CD4-positive, alpha-beta T cell treated with Interleukin-12 subunit alpha and Interleukin-12 subunit beta, for 1 hour (primary cell): ENCODE results near the gene MRAP.

ENCODE experiments used
- DNase-seq: peaks from one replicate; pipeline ENCODE4 v3.0.0-alpha.2; 2020

Gene MRAP

DNA sequence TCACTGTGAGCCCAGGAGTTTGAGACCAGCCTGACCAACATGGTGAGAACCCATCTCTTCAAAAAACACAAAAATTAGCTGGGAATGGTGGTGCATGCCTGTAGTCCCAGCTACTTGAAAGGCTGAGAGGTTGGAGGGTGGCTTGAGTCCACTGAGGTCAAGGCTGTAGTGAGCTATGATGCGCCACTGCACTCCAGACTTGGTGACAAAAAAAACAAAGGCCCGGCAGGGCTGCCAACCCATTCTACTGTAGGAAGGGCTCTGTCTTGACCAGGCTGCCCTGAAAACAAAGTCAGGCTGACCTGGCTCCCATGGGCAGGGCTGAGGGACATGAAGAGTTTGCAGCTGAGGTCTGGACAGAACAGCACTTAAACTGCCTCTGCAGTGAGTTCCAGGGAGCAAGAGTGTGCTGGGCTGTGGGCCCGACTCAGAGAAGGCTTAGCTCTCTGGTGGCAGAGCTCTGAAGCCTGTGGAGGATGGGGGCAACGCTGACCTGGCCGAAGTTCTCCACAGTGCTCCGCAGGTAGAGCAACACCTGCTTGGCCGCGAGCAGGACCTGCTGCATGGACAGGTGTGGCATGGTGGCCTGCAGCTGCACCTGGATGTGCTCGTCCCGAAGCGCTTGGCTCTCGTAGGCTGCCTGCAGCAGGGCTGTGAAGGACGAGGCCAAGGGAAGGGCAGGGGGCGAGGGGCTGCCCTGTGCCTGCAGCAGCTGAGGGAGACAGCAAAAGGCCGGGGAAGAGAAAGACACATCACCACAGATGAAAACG lies 51.7 kb downstream of the MRAP start:
- DNase-seq, result no peak

DNA sequence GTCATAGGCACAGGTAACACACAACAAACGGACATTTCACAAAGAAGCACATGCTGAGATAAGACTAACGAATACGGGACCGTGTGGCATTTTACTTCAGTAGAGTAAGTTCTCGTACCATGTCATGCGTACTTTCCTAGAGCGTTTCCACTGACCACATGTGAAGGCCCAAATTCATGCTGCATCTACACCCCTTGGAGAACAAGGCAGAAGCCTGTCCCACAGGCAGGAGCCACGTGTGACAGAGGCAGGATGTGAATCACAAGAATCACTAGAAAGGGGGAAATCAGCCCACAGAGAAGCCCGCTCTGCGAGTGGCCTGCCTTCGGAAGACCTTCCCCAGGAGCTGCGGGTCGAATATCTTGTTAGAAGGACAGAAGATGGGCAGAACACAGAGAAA lies 52.3 kb downstream of the MRAP start:
- no peak for DNase-seq

DNA sequence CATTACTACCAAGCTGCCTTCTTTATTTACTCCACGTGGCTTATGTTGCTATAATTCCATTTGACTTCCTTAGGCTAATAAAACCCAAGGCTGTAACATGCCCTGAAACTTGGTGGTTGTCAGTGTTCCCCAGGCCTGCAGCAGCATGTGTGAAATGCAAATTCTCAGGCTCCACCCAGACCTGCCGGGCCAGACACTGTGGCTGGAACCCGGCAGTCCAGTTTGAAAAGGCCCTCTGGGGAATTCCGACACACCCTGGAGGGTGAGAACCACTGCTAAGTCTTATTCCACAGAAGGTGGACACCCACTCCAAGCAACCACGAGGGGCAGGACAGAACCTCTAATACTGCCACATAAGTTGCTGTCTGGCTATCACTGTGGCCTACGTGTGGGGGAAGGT lies 52.8 kb downstream of the MRAP start:
- no peak for DNase-seq

- no peak for DNase-seq
These were observed 53.9 kb downstream of the MRAP start for GRCh38 chr21:32352526-32352925.

- DNase-seq, result no peak
These were observed 54.5 kb downstream of the MRAP start for GRCh38 chr21:32353002-32353711.

DNA sequence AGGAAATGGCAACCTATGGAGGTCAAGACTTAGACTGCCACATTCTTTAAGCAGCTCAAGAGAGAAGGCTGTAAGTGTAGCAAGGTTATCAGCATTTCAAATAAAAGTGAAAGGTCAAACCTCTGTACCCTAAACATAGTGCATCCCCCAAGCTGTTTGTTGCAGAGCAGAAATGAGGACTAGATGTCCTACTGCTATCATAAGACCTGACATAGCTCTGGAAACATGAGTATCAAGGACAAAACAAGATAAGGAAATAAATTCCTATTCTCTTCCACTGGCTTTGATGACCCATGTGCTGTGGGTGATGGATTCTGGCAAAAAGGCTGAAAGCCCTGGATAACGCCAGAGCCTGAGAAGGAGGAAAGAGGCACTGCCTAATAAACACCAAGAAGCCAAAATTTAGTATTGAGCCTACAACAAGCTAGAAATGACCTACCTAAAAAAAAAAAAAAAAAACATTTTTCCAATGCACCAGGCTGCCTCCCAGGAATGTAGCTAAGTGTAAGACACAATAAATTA lies 58.3 kb downstream of the MRAP start:
- DNase-seq, result no peak

GRCh38 chr21:32359719-32360260 lies 61.1 kb downstream of the MRAP start:
- DNase-seq, result no peak

DNA sequence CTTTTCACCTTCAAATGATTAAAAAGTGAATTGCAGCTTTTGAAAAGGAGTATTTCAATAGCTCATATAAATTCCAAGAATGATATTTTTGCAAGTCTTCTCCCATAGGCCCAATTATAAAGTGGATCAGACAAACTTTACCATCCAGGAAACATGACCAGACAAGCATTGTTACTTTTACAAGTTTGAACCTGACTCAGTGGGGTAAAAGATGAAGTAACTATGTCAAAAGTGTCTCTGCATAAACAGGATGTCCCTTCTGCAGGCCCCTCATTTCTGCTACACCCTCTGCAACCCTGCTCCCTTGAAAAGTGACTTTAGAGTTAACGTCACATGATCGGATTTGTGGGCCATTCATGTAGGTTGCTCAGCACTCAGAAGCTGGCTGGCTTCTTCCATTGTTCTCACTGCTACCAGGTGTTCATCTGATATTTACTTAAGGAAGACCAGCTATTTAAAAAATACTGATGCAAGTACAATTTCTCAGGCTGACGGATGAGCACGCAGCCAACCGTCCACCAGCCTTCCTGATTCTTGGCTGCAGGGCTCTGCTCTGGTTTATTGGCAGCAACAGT lies 61.8 kb downstream of the MRAP start:
- no peak for DNase-seq
